Activated CD8-positive, alpha-beta T cell treated with anti-CD3 and anti-CD28 coated beads for 36 hours (primary cell): ENCODE data around the gene CATSPERD. TPM values are rescaled to one million over a fixed set of nuclear protein-coding genes. Genes with fewer than 3 reads are reported as not detected.
"Not testable (repeated sequence)": the region's sequence is repeated elsewhere in the genome, so short reads cannot be mapped to it uniquely, and the experiment has no call there.

Experiments used
- ATAC-seq: fragments of 200-7000 bp; cut with Tn5 transposase; one replicate; pipeline ENCODE4 v1.10.0; 2021; ENCODE audit warnings: mild to moderate bottlenecking, moderate library complexity
- CTCF ChIA-PET: fragments of 350-600 bp; sonication (Branson Sonifier 250); formaldehyde crosslinking; loops from one replicate; lab custom pipeline; 2021; ENCODE audit warnings: antibody characterized with exemption; lab: Charles Lee
- POLR2A ChIA-PET: fragments of 350-600 bp; sonication (Branson Sonifier 250); formaldehyde crosslinking; loops from one replicate; lab custom pipeline; 2021; ENCODE audit warnings: antibody characterized with exemption; lab: Charles Lee
- DNase-seq: peaks from one replicate; pipeline ENCODE4 v3.0.0-alpha.2; 2020
- H3K27ac Mint-ChIP-seq: one replicate; pipeline ENCODE4 v1.8.0; 2021; ENCODE audit warnings: mild to moderate bottlenecking, mixed read lengths
- H3K27me3 Mint-ChIP-seq: one replicate; pipeline ENCODE4 v1.8.0; 2021; ENCODE audit warnings: mixed read lengths
- H3K36me3 Mint-ChIP-seq: one replicate; pipeline ENCODE4 v1.8.0; 2021; ENCODE audit warnings: low read depth, mixed read lengths
- H3K4me1 Mint-ChIP-seq: one replicate; pipeline ENCODE4 v1.8.0; 2021; ENCODE audit warnings: low read depth, mixed read lengths
- H3K4me3 Mint-ChIP-seq: one replicate; pipeline ENCODE4 v1.8.0; 2021; ENCODE audit warnings: mild to moderate bottlenecking, moderate library complexity, mixed read lengths
- H3K9me3 Mint-ChIP-seq: one replicate; pipeline ENCODE4 v1.8.0; 2021; ENCODE audit warnings: mixed read lengths
- intact Hi-C: fragments of 100-400 bp; cut with micrococcal nuclease; formaldehyde crosslinking; loops from one replicate; pipeline ENCODE4 v1.10.0; 2022
- total RNA-seq, 2 experiments: library from RNA; stranded (reverse); gene quantifications; one replicate each; pipeline ENCODE4 v1.2.3, GENCODE V29; 2021
- TF ChIP-seq, protein P1 (sequence below): fragments of 200-600 bp; IDR thresholded peaks from one replicate; pipeline ENCODE4 v1.8.0; 2022; ENCODE audit warnings: antibody characterized with exemption, mild to moderate bottlenecking

Gene CATSPERD
- total RNA-seq, 2 experiments from 2014 or later: not detected

- H3K27me3 Mint-ChIP-seq: no peaks in the 10 kb centered on the region
- peak overlapping the region; percentile 75 for H3K4me3 Mint-ChIP-seq
- intact Hi-C loops: no loop called here
- POLR2A ChIA-PET: interaction anchor here (0.7 to 20.6 kb wide), 6 partner anchors 9 to 217 kb away, joined by 3 to 516 read pairs (median 7); partner anchors contain the start of genes CATSPERD, LONP1, NDUFA11 and SAFB
- H3K36me3 Mint-ChIP-seq: peaks cover 13% of the 10 kb centered on the region
- H3K27ac Mint-ChIP-seq: peak overlapping the region; percentile 90
- CTCF ChIA-PET: interaction anchor here (0.8 to 5.0 kb wide), 10 partner anchors 28 to 139 kb away, joined by 3 to 32 read pairs (median 5); partner anchors contain the start of genes CATSPERD, LONP1, SAFB and SAFB2
- ATAC-seq (no peak), DNase-seq (no peak)
- H3K4me1 Mint-ChIP-seq: peaks cover 16% of the 10 kb centered on the region
- no peaks in the 10 kb centered on the region for H3K9me3 Mint-ChIP-seq
- TF ChIP-seq, protein P1, sequence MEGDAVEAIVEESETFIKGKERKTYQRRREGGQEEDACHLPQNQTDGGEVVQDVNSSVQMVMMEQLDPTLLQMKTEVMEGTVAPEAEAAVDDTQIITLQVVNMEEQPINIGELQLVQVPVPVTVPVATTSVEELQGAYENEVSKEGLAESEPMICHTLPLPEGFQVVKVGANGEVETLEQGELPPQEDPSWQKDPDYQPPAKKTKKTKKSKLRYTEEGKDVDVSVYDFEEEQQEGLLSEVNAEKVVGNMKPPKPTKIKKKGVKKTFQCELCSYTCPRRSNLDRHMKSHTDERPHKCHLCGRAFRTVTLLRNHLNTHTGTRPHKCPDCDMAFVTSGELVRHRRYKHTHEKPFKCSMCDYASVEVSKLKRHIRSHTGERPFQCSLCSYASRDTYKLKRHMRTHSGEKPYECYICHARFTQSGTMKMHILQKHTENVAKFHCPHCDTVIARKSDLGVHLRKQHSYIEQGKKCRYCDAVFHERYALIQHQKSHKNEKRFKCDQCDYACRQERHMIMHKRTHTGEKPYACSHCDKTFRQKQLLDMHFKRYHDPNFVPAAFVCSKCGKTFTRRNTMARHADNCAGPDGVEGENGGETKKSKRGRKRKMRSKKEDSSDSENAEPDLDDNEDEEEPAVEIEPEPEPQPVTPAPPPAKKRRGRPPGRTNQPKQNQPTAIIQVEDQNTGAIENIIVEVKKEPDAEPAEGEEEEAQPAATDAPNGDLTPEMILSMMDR: no peak
Measured at GRCh38 chr19:5686326-5686646, 34.2 kb upstream of the CATSPERD start.

GRCh38 chr19:5686647-5687359 is 33.6 kb upstream of the CATSPERD start:
- Mint-ChIP-seq H3K4me3 (peak overlapping the region; percentile 75), H3K27me3 (no peaks in the 10 kb centered on the region), H3K27ac (peak overlapping the region; percentile 90), H3K9me3 (no peaks in the 10 kb centered on the region), H3K4me1 (peaks cover 13% of the 10 kb centered on the region), H3K36me3 (peaks cover 18% of the 10 kb centered on the region)
- ATAC-seq: peak; percentile 76
- DNase-seq: peak; percentile 100
- CTCF ChIA-PET: interaction anchor here (0.7 to 5.0 kb wide), 16 partner anchors 11 to 139 kb away, joined by 3 to 32 read pairs (median 4); partner anchors contain the start of genes CATSPERD, LONP1, SAFB and SAFB2
- TF ChIP-seq, protein P1: peak; percentile 87
- POLR2A ChIA-PET: interaction anchor here (0.7 to 20.6 kb wide), 7 partner anchors 10 to 216 kb away, joined by 3 to 516 read pairs (median 4); partner anchors contain the start of genes CATSPERD, LONP1, NDUFA11 and SAFB
- intact Hi-C loops: no loop called here

DNA sequence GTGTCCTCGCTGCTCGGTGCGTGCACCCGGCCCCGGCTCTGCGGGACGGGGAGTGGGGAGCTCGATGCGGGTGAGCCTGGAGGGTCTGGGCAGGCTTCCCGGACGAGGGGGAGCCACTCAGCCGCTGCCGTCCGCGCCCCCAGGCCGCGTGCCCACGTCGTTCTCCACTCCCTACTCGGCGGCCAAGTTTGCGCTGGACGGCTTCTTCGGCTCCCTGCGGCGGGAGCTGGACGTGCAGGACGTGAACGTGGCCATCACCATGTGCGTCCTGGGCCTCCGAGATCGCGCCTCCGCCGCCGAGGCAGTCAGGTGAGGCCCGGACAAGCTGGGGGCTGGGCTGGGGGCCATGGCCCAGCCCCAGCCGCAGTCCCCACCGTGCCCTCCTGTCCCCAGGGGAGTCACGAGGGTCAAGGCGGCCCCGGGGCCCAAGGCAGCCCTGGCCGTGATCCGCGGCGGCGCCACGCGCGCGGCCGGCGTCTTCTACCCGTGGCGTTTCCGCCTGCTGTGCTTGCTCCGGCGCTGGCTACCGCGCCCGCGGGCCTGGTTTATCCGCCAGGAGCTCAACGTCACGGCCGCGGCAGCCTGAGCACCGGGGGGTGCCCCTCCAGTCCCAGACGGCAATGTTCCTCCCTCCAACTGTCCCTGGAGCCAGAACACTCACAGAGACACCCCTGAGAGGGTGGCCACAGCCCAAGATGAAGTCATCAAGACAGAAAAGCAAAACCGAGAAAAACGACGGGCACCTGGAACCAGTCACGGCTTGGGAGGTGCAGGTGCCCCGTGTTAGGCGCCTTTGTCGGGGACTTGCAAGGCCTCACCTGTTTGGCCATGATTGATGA is 32.9 kb upstream of the CATSPERD start:
- H3K27ac Mint-ChIP-seq: no peak overlapping the region
- CTCF ChIA-PET: interaction anchor here (0.7 to 5.0 kb wide), 13 partner anchors 12 to 140 kb away, joined by 3 to 32 read pairs (median 5); partner anchors contain the start of genes CATSPERD, LONP1, SAFB and SAFB2

GRCh38 chr19:5688262-5688881 is 32.1 kb upstream of the CATSPERD start:
- ChIA-PET CTCF (interaction anchor here (1.6 to 5.0 kb wide), 5 partner anchors 12 to 106 kb away, joined by 3 to 32 read pairs (median 7); partner anchors contain the start of genes PRR22, SAFB and SAFB2), POLR2A (interaction anchor here (1.8 to 20.6 kb wide), 2 partner anchors 11 to 24 kb away, joined by 10 to 516 read pairs; partner anchors contain the start of genes CATSPERD and LONP1)
- peaks cover 18% of the 10 kb centered on the region for H3K4me1 Mint-ChIP-seq
- H3K9me3 Mint-ChIP-seq, ATAC-seq, H3K27ac Mint-ChIP-seq, DNase-seq, intact Hi-C loops, H3K27me3 Mint-ChIP-seq: not testable (repeated sequence)
- H3K36me3 Mint-ChIP-seq: peaks cover 34% of the 10 kb centered on the region
- peak overlapping the region; percentile 25 for H3K4me3 Mint-ChIP-seq

More for the DNA sequence above, 32.9 kb upstream of the CATSPERD start:
- Mint-ChIP-seq H3K4me3 (peak overlapping the region; percentile 75), H3K9me3 (no peaks in the 10 kb centered on the region), H3K36me3 (peaks cover 26% of the 10 kb centered on the region), H3K4me1 (peaks cover 16% of the 10 kb centered on the region), H3K27me3 (no peaks in the 10 kb centered on the region)
- intact Hi-C loops: no loop called here
- no peak for DNase-seq
- no peak for ATAC-seq
- TF ChIP-seq, protein P1: peak; percentile 60
- POLR2A ChIA-PET: interaction anchor here (0.6 to 20.6 kb wide), 5 partner anchors 10 to 100 kb away, joined by 3 to 516 read pairs (median 10); partner anchors contain the start of genes CATSPERD, LONP1, SAFB and SAFB2
